ENCODE results near the gene ARHGAP28.
"Not testable (repeated sequence)": the region's sequence is repeated elsewhere in the genome, so short reads cannot be mapped to it uniquely, and the experiment has no call there.

The ARHGAP28 gene

DNA sequence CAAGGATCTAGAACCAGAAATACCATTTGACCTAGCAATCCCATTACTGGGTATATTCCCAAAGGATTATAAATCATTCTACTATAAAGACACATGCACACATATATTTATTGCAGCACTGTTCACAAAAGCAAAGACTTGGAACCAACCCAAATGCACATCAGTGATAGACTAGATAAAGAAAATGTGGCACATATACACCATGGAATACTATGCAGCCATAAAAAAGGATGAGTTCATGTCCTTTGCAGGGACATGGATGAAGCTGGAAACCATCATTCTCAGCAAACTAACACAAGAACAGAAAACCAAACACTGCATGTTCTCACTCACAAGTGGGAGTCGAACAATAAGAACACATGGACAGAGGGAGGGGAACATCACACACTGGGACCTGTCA, 70.8 kb downstream of the ARHGAP28 start:
- not testable (repeated sequence) for H3K79me1 ChIP-seq (ENCODE audit: low read length); H2BK5ac ChIP-seq (ENCODE audit: low read depth, low read length, poor library complexity); H2AFZ ChIP-seq (ENCODE audit: insufficient read depth, low read length, poor library complexity); H3K4me3 ChIP-seq (ENCODE audit: low read depth, low read length); H3K14ac ChIP-seq (ENCODE audit: low read length); H3K4me2 ChIP-seq (ENCODE audit: low read length); DNase-seq; H3K36me3 ChIP-seq (ENCODE audit: control insufficient read depth in 1 of 2, insufficient read depth in 2 of 2, low read length in 2 of 2); H2BK12ac ChIP-seq (ENCODE audit: low read length); H4K8ac ChIP-seq (ENCODE audit: low read depth, low read length); H2AK5ac ChIP-seq (ENCODE audit: low read length); H3K9ac ChIP-seq (ENCODE audit: low read length); H3K27me3 ChIP-seq (ENCODE audit: insufficient read depth, low read length); H2BK120ac ChIP-seq (ENCODE audit: insufficient read depth, low read length, poor library complexity); H3K18ac ChIP-seq (ENCODE audit: low read length); H3K4ac ChIP-seq (ENCODE audit: low read depth, low read length); H3K4me1 ChIP-seq (ENCODE audit: control insufficient read depth in 1 of 2, insufficient read depth in 2 of 2, low read length in 2 of 2); H4K91ac ChIP-seq (ENCODE audit: low read depth, low read length); H3K23ac ChIP-seq (ENCODE audit: low read length); H4K12ac ChIP-seq (ENCODE audit: low read depth, low read length); H3K79me2 ChIP-seq (ENCODE audit: control insufficient read depth, insufficient read depth, low read length, poor library complexity); H3K27ac ChIP-seq (ENCODE audit: low read depth, low read length); H3K9me3 ChIP-seq (ENCODE audit: insufficient read depth, low read depth, low read length)
- WGBS (ENCODE audit: extremely low coverage, insufficient coverage, insufficient read length) = no CpG with 5 or more reads among the region's 1 CpG

DNA sequence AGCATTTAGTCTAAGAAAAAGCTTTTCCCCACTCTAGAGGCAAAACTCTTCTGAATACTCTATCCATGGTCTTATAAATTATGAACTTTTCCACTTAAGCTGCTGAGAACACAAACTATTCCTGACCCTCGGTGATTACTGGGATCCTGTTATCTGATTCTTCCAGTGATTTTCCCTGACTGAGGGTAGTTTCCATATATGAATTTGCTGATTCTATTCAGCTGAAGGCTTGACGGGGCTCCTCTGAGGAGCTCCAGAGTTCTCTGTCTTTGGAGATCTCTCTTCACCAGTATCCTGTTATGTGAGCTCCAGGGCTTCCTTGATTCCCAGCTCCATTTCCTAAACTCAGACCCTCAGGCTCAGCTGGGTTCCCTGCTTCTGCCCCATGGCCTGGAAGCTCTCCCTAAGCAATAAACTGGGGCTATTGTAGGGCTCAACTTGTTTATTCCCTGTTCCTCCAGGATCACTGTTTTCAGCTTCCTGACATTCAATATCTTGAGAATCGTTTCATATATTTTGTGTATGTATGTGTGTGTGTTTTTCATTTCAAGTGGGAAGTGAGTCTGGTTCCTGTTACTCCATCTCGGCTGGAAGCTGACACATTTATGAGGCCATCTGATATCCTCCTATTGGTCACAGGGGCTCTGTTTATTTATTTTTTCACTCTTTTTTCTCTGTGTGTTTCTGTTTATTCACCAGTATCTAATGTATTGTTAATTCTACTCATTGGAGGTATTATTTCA, 78.2 kb downstream of the ARHGAP28 start:
- no peak overlapping the region for H3K4me3 ChIP-seq (ENCODE audit: low read depth, low read length)
- peak overlapping the region; percentile 30 for H2BK12ac ChIP-seq (ENCODE audit: low read length)
- no peak overlapping the region for H3K4ac ChIP-seq (ENCODE audit: low read depth, low read length)
- no peak for DNase-seq
- no peak overlapping the region for H3K23ac ChIP-seq (ENCODE audit: low read length)
- H3K27ac ChIP-seq (ENCODE audit: low read depth, low read length) = peak overlapping the region; percentile 61
- no peaks in the 10 kb centered on the region for H3K27me3 ChIP-seq (ENCODE audit: insufficient read depth, low read length)
- H2BK120ac ChIP-seq (ENCODE audit: insufficient read depth, low read length, poor library complexity) = no peak overlapping the region
- H2AFZ ChIP-seq (ENCODE audit: insufficient read depth, low read length, poor library complexity) = no peak overlapping the region
- no peak overlapping the region for H4K8ac ChIP-seq (ENCODE audit: low read depth, low read length)
- no peak overlapping the region for H2AK5ac ChIP-seq (ENCODE audit: low read length)
- H3K4me1 ChIP-seq (ENCODE audit: control insufficient read depth in 1 of 2, insufficient read depth in 2 of 2, low read length in 2 of 2) = peaks cover 0 to 4% of the 10 kb centered on the region in 2 experiments
- H4K12ac ChIP-seq (ENCODE audit: low read depth, low read length) = no peak overlapping the region
- H4K91ac ChIP-seq (ENCODE audit: low read depth, low read length) = no peak overlapping the region
- no peak overlapping the region for H3K9ac ChIP-seq (ENCODE audit: low read length)
- no peak overlapping the region for H3K18ac ChIP-seq (ENCODE audit: low read length)
- peak overlapping the region; percentile 19 for H3K4me2 ChIP-seq (ENCODE audit: low read length)
- H2BK5ac ChIP-seq (ENCODE audit: low read depth, low read length, poor library complexity) = peak overlapping the region; percentile 66
- peaks cover 2% of the 10 kb centered on the region for H3K79me1 ChIP-seq (ENCODE audit: low read length)
- H3K9me3 ChIP-seq (ENCODE audit: insufficient read depth, low read depth, low read length) = no peaks in the 10 kb centered on the region
- H3K79me2 ChIP-seq (ENCODE audit: control insufficient read depth, insufficient read depth, low read length, poor library complexity) = no peaks in the 10 kb centered on the region
- no peaks in the 10 kb centered on the region for H3K36me3 ChIP-seq (ENCODE audit: control insufficient read depth in 1 of 2, insufficient read depth in 2 of 2, low read length in 2 of 2)
- WGBS (ENCODE audit: extremely low coverage, insufficient coverage, insufficient read length) = no CpG with 5 or more reads among the region's 4 CpGs
- H3K14ac ChIP-seq (ENCODE audit: low read length) = no peak overlapping the region

DNA sequence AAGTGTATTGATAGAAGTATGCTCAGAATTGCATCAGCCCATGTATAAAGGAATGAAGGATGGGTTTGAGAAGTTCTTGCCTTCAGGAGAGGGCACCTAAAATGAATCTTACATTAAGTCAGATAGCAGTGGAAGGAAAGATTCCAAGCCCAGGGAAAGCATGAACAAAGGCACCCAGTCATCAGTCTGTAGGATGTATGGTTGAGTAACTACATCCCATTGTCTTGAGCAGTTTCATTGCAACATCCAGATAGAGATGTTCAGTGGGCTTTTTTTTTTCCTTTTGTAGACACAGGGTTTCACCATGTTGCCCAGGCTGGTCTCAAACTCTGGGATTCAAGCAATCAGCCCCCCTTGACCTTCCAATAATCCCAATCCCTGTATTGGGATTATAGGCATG, 80.7 kb downstream of the ARHGAP28 start:
- Histone ChIP-seq H3K4me2 (ENCODE audit: low read length) (no peak overlapping the region), H2AFZ (ENCODE audit: insufficient read depth, low read length, poor library complexity) (no peak overlapping the region), H3K79me1 (ENCODE audit: low read length) (peaks cover 2% of the 10 kb centered on the region), H3K14ac (ENCODE audit: low read length) (no peak overlapping the region), H3K18ac (ENCODE audit: low read length) (no peak overlapping the region), H2BK5ac (ENCODE audit: low read depth, low read length, poor library complexity) (no peak overlapping the region), H4K91ac (ENCODE audit: low read depth, low read length) (no peak overlapping the region), H3K4ac (ENCODE audit: low read depth, low read length) (no peak overlapping the region), H4K8ac (ENCODE audit: low read depth, low read length) (no peak overlapping the region), H2BK12ac (ENCODE audit: low read length) (no peak overlapping the region), H2BK120ac (ENCODE audit: insufficient read depth, low read length, poor library complexity) (no peak overlapping the region), H3K23ac (ENCODE audit: low read length) (no peak overlapping the region), H3K4me1 (ENCODE audit: control insufficient read depth in 1 of 2, insufficient read depth in 2 of 2, low read length in 2 of 2) (peaks cover 0 to 4% of the 10 kb centered on the region in 2 experiments), H4K12ac (ENCODE audit: low read depth, low read length) (no peak overlapping the region), H3K27me3 (ENCODE audit: insufficient read depth, low read length) (no peaks in the 10 kb centered on the region), H3K27ac (ENCODE audit: low read depth, low read length) (no peak overlapping the region), H3K9me3 (ENCODE audit: insufficient read depth, low read depth, low read length) (no peaks in the 10 kb centered on the region), H2AK5ac (ENCODE audit: low read length) (no peak overlapping the region), H3K79me2 (ENCODE audit: control insufficient read depth, insufficient read depth, low read length, poor library complexity) (no peaks in the 10 kb centered on the region), H3K4me3 (ENCODE audit: low read depth, low read length) (no peak overlapping the region), H3K9ac (ENCODE audit: low read length) (no peak overlapping the region), H3K36me3 (ENCODE audit: control insufficient read depth in 1 of 2, insufficient read depth in 2 of 2, low read length in 2 of 2) (no peaks in the 10 kb centered on the region)
- DNase-seq = no peak

DNA sequence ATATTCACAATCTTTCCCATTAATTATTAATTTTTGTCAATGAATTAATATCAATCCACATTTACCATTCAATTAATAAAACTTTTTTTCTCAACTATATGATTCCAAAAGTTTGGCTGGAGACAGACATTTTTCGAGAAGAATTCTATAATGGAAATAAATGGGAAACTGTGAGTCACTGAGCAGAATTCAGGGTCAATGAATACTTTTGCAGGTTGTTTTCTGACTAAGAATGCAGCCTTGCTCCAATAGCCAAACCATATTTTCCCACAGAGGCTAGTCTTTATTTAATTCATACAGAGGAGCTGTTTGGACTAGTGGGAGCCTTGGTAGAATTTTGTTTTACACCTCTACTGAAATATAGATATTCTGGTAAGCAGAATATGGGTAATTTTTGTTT, 82.3 kb downstream of the ARHGAP28 start:
- Histone ChIP-seq H2AK5ac (ENCODE audit: low read length) (no peak overlapping the region), H3K36me3 (ENCODE audit: control insufficient read depth in 1 of 2, insufficient read depth in 2 of 2, low read length in 2 of 2) (no peaks in the 10 kb centered on the region), H3K4me3 (ENCODE audit: low read depth, low read length) (no peak overlapping the region), H3K18ac (ENCODE audit: low read length) (no peak overlapping the region), H2BK120ac (ENCODE audit: insufficient read depth, low read length, poor library complexity) (no peak overlapping the region), H4K12ac (ENCODE audit: low read depth, low read length) (no peak overlapping the region), H3K4me1 (ENCODE audit: control insufficient read depth in 1 of 2, insufficient read depth in 2 of 2, low read length in 2 of 2) (peaks cover 0 to 4% of the 10 kb centered on the region in 2 experiments), H2AFZ (ENCODE audit: insufficient read depth, low read length, poor library complexity) (no peak overlapping the region), H3K4ac (ENCODE audit: low read depth, low read length) (no peak overlapping the region), H4K91ac (ENCODE audit: low read depth, low read length) (no peak overlapping the region), H3K14ac (ENCODE audit: low read length) (no peak overlapping the region), H2BK12ac (ENCODE audit: low read length) (no peak overlapping the region), H3K4me2 (ENCODE audit: low read length) (no peak overlapping the region), H3K23ac (ENCODE audit: low read length) (no peak overlapping the region), H3K79me1 (ENCODE audit: low read length) (peaks cover 2% of the 10 kb centered on the region), H3K79me2 (ENCODE audit: control insufficient read depth, insufficient read depth, low read length, poor library complexity) (no peaks in the 10 kb centered on the region), H3K9me3 (ENCODE audit: insufficient read depth, low read depth, low read length) (no peaks in the 10 kb centered on the region), H3K9ac (ENCODE audit: low read length) (no peak overlapping the region), H2BK5ac (ENCODE audit: low read depth, low read length, poor library complexity) (no peak overlapping the region), H3K27me3 (ENCODE audit: insufficient read depth, low read length) (no peaks in the 10 kb centered on the region), H3K27ac (ENCODE audit: low read depth, low read length) (no peak overlapping the region), H4K8ac (ENCODE audit: low read depth, low read length) (no peak overlapping the region)
- no peak for DNase-seq
- WGBS (ENCODE audit: extremely low coverage, insufficient coverage, insufficient read length) = no CpG with 5 or more reads among the region's 1 CpG

Measured in trophoblast cell (in vitro differentiated cells and primary cell).